NCI-H1694 treated with DMSO at 0.1 percent for 48 hours (cell line): ENCODE data around the gene SNX33.
A peak's percentile ranks its signal among the peaks of the same experiment; 100 is the strongest.
"Not testable (repeated sequence)": the region's sequence is repeated elsewhere in the genome, so short reads cannot be mapped to it uniquely, and the experiment has no call there.

Experiments
- DNase-seq: peaks from one replicate; lab custom pipeline; 2025; lab: John Stamatoyannopoulos, UW

Gene SNX33

GRCh38 chr15:75647370-75648155, at the start of gene SNX33:
Gene SNX33 (plus strand): TSS chr15:75647912. CDS start chr15:75649103, 1,191 bp downstream.
- DNase-seq: peak; percentile 23

- DNase-seq: no peak
These were observed 49.4 kb upstream of the SNX33 start for GRCh38 chr15:75598361-75598760.

GRCh38 chr15:75599401-75599800, 48.3 kb upstream of the SNX33 start:
- DNase-seq: no peak

- DNase-seq: no peak
These were observed 41.7 kb upstream of the SNX33 start for GRCh38 chr15:75606026-75606425.

- no peak for DNase-seq
These were observed 40.7 kb upstream of the SNX33 start for GRCh38 chr15:75606711-75607699.

GRCh38 chr15:75616766-75617165, 30.9 kb upstream of the SNX33 start:
- DNase-seq: no peak

- DNase-seq: no peak
These were observed 27.5 kb upstream of the SNX33 start for GRCh38 chr15:75620058-75620820.

- no peak for DNase-seq
These were observed 26.8 kb upstream of the SNX33 start for GRCh38 chr15:75620841-75621391.

GRCh38 chr15:75622505-75622904, 25.2 kb upstream of the SNX33 start:
- DNase-seq: no peak

- DNase-seq: peak; percentile 75
These were observed 22.0 kb upstream of the SNX33 start, which contains the start of gene SNUPN for GRCh38 chr15:75625542-75626347. Gene SNUPN (minus strand): TSS chr15:75625725. CDS start chr15:75621051, 4,674 bp downstream.

GRCh38 chr15:75631935-75632334, 15.8 kb upstream of the SNX33 start:
- no peak for DNase-seq

GRCh38 chr15:75633922-75634321, 13.8 kb upstream of the SNX33 start:
- DNase-seq: not testable (repeated sequence)

GRCh38 chr15:75636026-75636425, 11.7 kb upstream of the SNX33 start:
- no peak for DNase-seq

- no peak for DNase-seq
These were observed 10.3 kb upstream of the SNX33 start for GRCh38 chr15:75637245-75638009.

GRCh38 chr15:75639191-75639708, 8.5 kb upstream of the SNX33 start:
- DNase-seq: no peak

GRCh38 chr15:75639709-75640482, 7.8 kb upstream of the SNX33 start, which contains the start of gene IMP3:
Gene IMP3 (minus strand): TSS chr15:75640224. CDS start chr15:75640168, 56 bp downstream.
- DNase-seq: peak; percentile 94

GRCh38 chr15:75640483-75641178, 7.1 kb upstream of the SNX33 start:
- peak; percentile 62 for DNase-seq

GRCh38 chr15:75641179-75641503, 6.6 kb upstream of the SNX33 start:
- DNase-seq: no peak
